H9 (cell line): ENCODE results near the gene ZNF747. TPM values are rescaled to one million over a fixed set of nuclear protein-coding genes. Genes with fewer than 3 reads are reported as not detected.

Experiments
- DNase-seq: peaks from one replicate; pipeline ENCODE4 v3.0.0-alpha.2; 2017
- H2AFZ ChIP-seq: one replicate; pipeline ENCODE4 v1.6.1; 2013; ENCODE audit warnings: mild to moderate bottlenecking, low read length, control low read depth, moderate library complexity
- H2AK5ac ChIP-seq: 2 replicates; pipeline ENCODE4 v1.6.1; 2013; ENCODE audit warnings: low read length, control low read depth, mixed read lengths; ENCODE audit not compliant: insufficient read length
- H2BK120ac ChIP-seq: one replicate; pipeline ENCODE4 v1.6.1; 2013; ENCODE audit warnings: low read depth, mild to moderate bottlenecking, low read length, control low read depth, inconsistent platforms; ENCODE audit not compliant: poor library complexity, severe bottlenecking
- H2BK12ac ChIP-seq: 2 replicates; pipeline ENCODE4 v1.6.1; 2013; ENCODE audit warnings: low read length, control low read depth, mixed read lengths, low read depth; ENCODE audit not compliant: insufficient read length
- H2BK15ac ChIP-seq: 2 replicates; pipeline ENCODE4 v1.6.1; 2013; ENCODE audit warnings: low read depth, low read length, control low read depth
- H2BK20ac ChIP-seq: one replicate; pipeline ENCODE4 v1.6.1; 2013; ENCODE audit warnings: low read depth, mild to moderate bottlenecking, low read length, control low read depth, inconsistent platforms; ENCODE audit not compliant: poor library complexity, severe bottlenecking
- H2BK5ac ChIP-seq: 2 replicates; pipeline ENCODE4 v1.6.1; 2013; ENCODE audit warnings: low read length, control low read depth, mixed read lengths; ENCODE audit not compliant: insufficient read length
- H3K14ac ChIP-seq: 2 replicates; pipeline ENCODE4 v1.6.1; 2013; ENCODE audit warnings: low read length, control low read depth; ENCODE audit not compliant: insufficient read depth
- H3K18ac ChIP-seq: 2 replicates; pipeline ENCODE4 v1.6.1; 2013; ENCODE audit warnings: low read depth, mild to moderate bottlenecking, mixed read lengths, low read length, control low read depth; ENCODE audit not compliant: insufficient read length
- H3K23ac ChIP-seq: 2 replicates; pipeline ENCODE4 v1.6.1; 2013; ENCODE audit warnings: low read length, control low read depth, mixed read lengths, low read depth; ENCODE audit not compliant: insufficient read length
- H3K23me2 ChIP-seq: 2 replicates; pipeline ENCODE4 v1.6.1; 2013; ENCODE audit warnings: low read depth, mild to moderate bottlenecking, mixed read lengths, low read length, control low read depth; ENCODE audit not compliant: insufficient read length, poor library complexity, severe bottlenecking
- H3K27ac ChIP-seq: 2 replicates; pipeline ENCODE4 v1.5.1; 2013; ENCODE audit warnings: low read length, control low read depth, mixed read lengths, low read depth; ENCODE audit not compliant: insufficient read length
- H3K27me3 ChIP-seq: 2 replicates; pipeline ENCODE4 v1.6.1; 2013; ENCODE audit warnings: low read length, control low read depth, inconsistent platforms; ENCODE audit not compliant: insufficient read depth
- H3K4ac ChIP-seq: 2 replicates; pipeline ENCODE4 v1.6.1; 2013; ENCODE audit warnings: low read depth, mild to moderate bottlenecking, control low read depth, inconsistent platforms, low read length, moderate library complexity
- H3K4me1 ChIP-seq: 2 replicates; pipeline ENCODE4 v1.6.1; 2013; ENCODE audit warnings: low read length, control low read depth, inconsistent platforms; ENCODE audit not compliant: insufficient read depth
- H3K4me2 ChIP-seq: 2 replicates; pipeline ENCODE4 v1.6.1; 2013; ENCODE audit warnings: low read length, control low read depth, mixed read lengths; ENCODE audit not compliant: insufficient read length, insufficient read depth
- H3K56ac ChIP-seq: 2 replicates; pipeline ENCODE4 v1.6.1; 2013; ENCODE audit warnings: low read depth, mild to moderate bottlenecking, mixed read lengths, low read length, control low read depth; ENCODE audit not compliant: insufficient read length
- H3K79me1 ChIP-seq: 2 replicates; pipeline ENCODE4 v1.6.1; 2013; ENCODE audit warnings: low read depth, mild to moderate bottlenecking, moderate library complexity, low read length, control low read depth, inconsistent platforms; ENCODE audit not compliant: insufficient read depth, poor library complexity, severe bottlenecking
- H3K79me2 ChIP-seq: 2 replicates; pipeline ENCODE4 v1.6.1; 2013; ENCODE audit warnings: low read length, control low read depth, inconsistent platforms; ENCODE audit not compliant: insufficient read depth
- H3K9ac ChIP-seq: 2 replicates; pipeline ENCODE4 v1.6.1; 2013; ENCODE audit warnings: low read length, control low read depth, mixed read lengths; ENCODE audit not compliant: insufficient read length; ENCODE audit errors: extremely low read depth
- H3K9me3 ChIP-seq: one replicate; pipeline ENCODE4 v1.6.1; 2013; ENCODE audit warnings: low read depth, low read length, inconsistent platforms; ENCODE audit not compliant: control insufficient read depth
- H3T11ph ChIP-seq: one replicate; pipeline ENCODE4 v1.6.1; 2013; ENCODE audit warnings: mild to moderate bottlenecking, low read length, control low read depth, inconsistent platforms
- H4K20me1 ChIP-seq: one replicate; pipeline ENCODE4 v1.6.1; 2013; ENCODE audit not compliant: control insufficient read depth, insufficient read length, insufficient read depth
- H4K5ac ChIP-seq: 2 replicates; pipeline ENCODE4 v1.6.1; 2013; ENCODE audit warnings: low read depth, mild to moderate bottlenecking, mixed read lengths, low read length, control low read depth; ENCODE audit not compliant: insufficient read length
- H4K8ac ChIP-seq: replicated peaks from 2 replicates; pipeline ENCODE4 v1.6.1; 2013; ENCODE audit warnings: low read length, control low read depth, mixed read lengths, low read depth; ENCODE audit not compliant: insufficient read length
- H4K91ac ChIP-seq: 2 replicates; pipeline ENCODE4 v1.6.1; 2013; ENCODE audit warnings: low read depth, mild to moderate bottlenecking, moderate library complexity, mixed read lengths, low read length, control low read depth; ENCODE audit not compliant: insufficient read length
- H3K27ac Mint-ChIP-seq, 3 experiments: 2 replicates in 2 of 3; 3 replicates in 1 of 3; pipeline ENCODE4 v1.8.0; 2020 to 2021; ENCODE audit warnings: mixed read lengths in 3 of 3, mild to moderate bottlenecking in 1 of 3, moderate library complexity in 1 of 3
- H3K27me3 Mint-ChIP-seq: 2 replicates; pipeline ENCODE4 v1.8.0; 2021; ENCODE audit warnings: low read depth, mild to moderate bottlenecking, moderate library complexity, mixed read lengths
- H3K36me3 Mint-ChIP-seq, 3 experiments: 2 replicates in 2 of 3; 3 replicates in 1 of 3; pipeline ENCODE4 v1.8.0; 2020 to 2021; ENCODE audit warnings: low read depth in 3 of 3, mixed read lengths in 3 of 3; ENCODE audit not compliant: insufficient read depth in 1 of 3
- H3K4me1 Mint-ChIP-seq, 2 experiments: 2 replicates each; pipeline ENCODE4 v1.8.0; 2020; ENCODE audit warnings: mixed read lengths in 2 of 2
- H3K4me3 Mint-ChIP-seq, 2 experiments: 2 replicates in 1 of 2; 3 replicates in 1 of 2; pipeline ENCODE4 v1.8.0; 2020 to 2021; ENCODE audit warnings: mild to moderate bottlenecking in 2 of 2, mixed read lengths in 2 of 2, moderate library complexity in 1 of 2
- H3K9me3 Mint-ChIP-seq, 2 experiments: 2 replicates in 1 of 2; 3 replicates in 1 of 2; pipeline ENCODE4 v1.8.0; 2020; ENCODE audit warnings: mild to moderate bottlenecking in 2 of 2, mixed read lengths in 2 of 2, moderate library complexity in 1 of 2
- WGBS: extraction: QIAGEN DNeasy Blood & Tissue Kit; methylation state at CpG from one replicate; pipeline ENCODE4 v1.1.7; 2013; ENCODE audit warnings: missing lambda C conversion rate, low lambda C conversion rate, mixed read lengths; ENCODE audit not compliant: insufficient read length; ENCODE audit errors: extremely low coverage; 5-methylcytosine and 5-hydroxymethylcytosine counted together
- total RNA-seq: library from RNA; stranded (reverse); gene quantifications from 2 replicates; pipeline ENCODE4 v1.2.1, GENCODE V29; 2021
- TF ChIP-seq, protein P1 (sequence below): fragments of 200-600 bp; sonication (generic); conservative IDR thresholded peaks from 3 replicates; pipeline ENCODE4 v1.8.0; 2021; ENCODE audit warnings: antibody characterized with exemption, mild to moderate bottlenecking

Gene ZNF747
- total RNA-seq, 1 experiment from 2014 or later, result 18.4 TPM

DNA sequence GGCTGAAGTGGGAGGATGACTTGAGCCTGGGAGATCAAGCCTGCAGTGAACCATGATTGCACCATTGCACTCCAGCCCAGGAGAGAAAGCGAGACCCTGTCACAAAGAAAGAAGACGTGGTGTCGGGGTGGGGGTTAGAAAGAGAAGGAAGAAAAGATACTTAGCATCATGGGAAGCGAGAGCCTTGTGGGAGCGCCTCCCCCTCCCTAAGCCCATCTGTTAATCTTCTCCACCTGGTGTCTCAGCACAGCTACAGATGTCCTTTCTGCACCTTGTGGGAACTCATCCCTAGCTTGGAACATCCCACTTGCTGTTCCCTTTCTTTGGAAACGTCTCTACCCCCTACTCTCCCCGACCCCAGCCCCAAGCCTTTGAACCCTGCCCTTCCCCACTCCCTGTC, 30.9 kb upstream of the ZNF747 start:
- Mint-ChIP-seq H3K4me3 (no peak overlapping the region), H3K27me3 (peaks cover 9% of the 10 kb centered on the region), H3K9me3 (no peaks in the 10 kb centered on the region), H3K4me1 (peaks cover 5 to 19% of the 10 kb centered on the region in 2 experiments), H3K27ac (no peak overlapping the region), H3K36me3 (no peaks in the 10 kb centered on the region)
- Histone ChIP-seq H3K79me2 (no peaks in the 10 kb centered on the region), H3K4ac (no peak overlapping the region), H3K23ac (no peak overlapping the region), H2AK5ac (no peak overlapping the region), H3K79me1 (no peaks in the 10 kb centered on the region), H4K20me1 (no peaks in the 10 kb centered on the region), H4K5ac (no peak overlapping the region), H2BK5ac (no peak overlapping the region), H2AFZ (no peak overlapping the region), H3K27ac (no peak overlapping the region), H2BK15ac (no peak overlapping the region), H3K4me2 (no peak overlapping the region), H3K23me2 (peaks cover 4% of the 10 kb centered on the region), H3K4me1 (no peaks in the 10 kb centered on the region; the same call in 1 of the 2 replicates), H3K9me3 (no peaks in the 10 kb centered on the region), H2BK120ac (no peak overlapping the region), H2BK20ac (no peak overlapping the region), H3K27me3 (no peaks in the 10 kb centered on the region), H3K18ac (no peak overlapping the region), H3T11ph (no peak overlapping the region), H4K91ac (no peak overlapping the region), H3K14ac (no peak overlapping the region), H3K9ac (no peak overlapping the region), H3K56ac (no peak overlapping the region), H2BK12ac (no peak overlapping the region), H4K8ac (no peak overlapping the region)
- TF ChIP-seq, protein P1, sequence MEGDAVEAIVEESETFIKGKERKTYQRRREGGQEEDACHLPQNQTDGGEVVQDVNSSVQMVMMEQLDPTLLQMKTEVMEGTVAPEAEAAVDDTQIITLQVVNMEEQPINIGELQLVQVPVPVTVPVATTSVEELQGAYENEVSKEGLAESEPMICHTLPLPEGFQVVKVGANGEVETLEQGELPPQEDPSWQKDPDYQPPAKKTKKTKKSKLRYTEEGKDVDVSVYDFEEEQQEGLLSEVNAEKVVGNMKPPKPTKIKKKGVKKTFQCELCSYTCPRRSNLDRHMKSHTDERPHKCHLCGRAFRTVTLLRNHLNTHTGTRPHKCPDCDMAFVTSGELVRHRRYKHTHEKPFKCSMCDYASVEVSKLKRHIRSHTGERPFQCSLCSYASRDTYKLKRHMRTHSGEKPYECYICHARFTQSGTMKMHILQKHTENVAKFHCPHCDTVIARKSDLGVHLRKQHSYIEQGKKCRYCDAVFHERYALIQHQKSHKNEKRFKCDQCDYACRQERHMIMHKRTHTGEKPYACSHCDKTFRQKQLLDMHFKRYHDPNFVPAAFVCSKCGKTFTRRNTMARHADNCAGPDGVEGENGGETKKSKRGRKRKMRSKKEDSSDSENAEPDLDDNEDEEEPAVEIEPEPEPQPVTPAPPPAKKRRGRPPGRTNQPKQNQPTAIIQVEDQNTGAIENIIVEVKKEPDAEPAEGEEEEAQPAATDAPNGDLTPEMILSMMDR, result no peak
- no peak for DNase-seq
- WGBS, result no CpG with 5 or more reads among the region's 7 CpGs
